M059J (cell line): Measurements from ENCODE around the gene DMXL2. TPM values are rescaled to one million over a fixed set of nuclear protein-coding genes. Genes with fewer than 3 reads are reported as not detected.
"Not testable (repeated sequence)": the region's sequence is repeated elsewhere in the genome, so short reads cannot be mapped to it uniquely, and the experiment has no call there.

Source experiments
- DNase-seq: peaks from one replicate; pipeline ENCODE4 v3.0.0-alpha.2; 2012; ENCODE audit warnings: low read depth
- total RNA-seq: library from RNA; depleted of rRNA; stranded (reverse); fragments of >200 nt; shearing (Covaris generic); gene quantifications from 2 replicates; pipeline ENCODE4 v1.2.3, GENCODE V29; 2014

DMXL2 gene
- total RNA-seq, 1 experiment from 2014 or later, result 14.7 TPM

GRCh38 chr15:51621936-51622603 is 501 bp downstream of the DMXL2 start:
- DNase-seq, result peak; percentile 67

DNA sequence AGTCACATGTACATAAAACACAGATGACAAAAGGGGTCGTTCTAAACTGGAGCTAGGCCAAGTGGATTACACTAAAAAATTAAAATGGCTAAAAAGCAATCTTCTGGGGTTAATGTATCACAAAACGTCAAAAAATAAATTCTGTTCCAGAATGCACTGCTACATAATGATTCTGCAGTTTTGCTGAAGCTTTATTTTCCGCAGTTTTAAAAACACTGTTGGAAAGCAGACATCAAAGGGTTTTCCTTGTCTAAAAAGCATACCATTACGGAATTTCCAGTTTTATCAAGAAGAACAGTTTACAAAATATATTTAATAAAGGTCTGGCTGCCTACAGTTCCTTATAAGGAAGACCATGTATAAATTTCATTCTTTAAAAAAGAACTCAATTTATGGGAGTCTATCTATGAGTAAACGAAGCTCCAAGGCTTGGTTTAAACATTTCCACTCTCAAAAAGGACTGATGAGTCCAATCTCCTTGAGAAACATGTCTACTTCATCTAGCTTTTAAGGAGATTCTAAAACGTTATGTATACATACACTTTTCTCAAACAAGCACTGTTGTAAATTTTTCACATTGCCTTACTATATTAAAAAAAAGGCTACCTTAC is 1.3 kb downstream of the DMXL2 start:
- no peak for DNase-seq

DNA sequence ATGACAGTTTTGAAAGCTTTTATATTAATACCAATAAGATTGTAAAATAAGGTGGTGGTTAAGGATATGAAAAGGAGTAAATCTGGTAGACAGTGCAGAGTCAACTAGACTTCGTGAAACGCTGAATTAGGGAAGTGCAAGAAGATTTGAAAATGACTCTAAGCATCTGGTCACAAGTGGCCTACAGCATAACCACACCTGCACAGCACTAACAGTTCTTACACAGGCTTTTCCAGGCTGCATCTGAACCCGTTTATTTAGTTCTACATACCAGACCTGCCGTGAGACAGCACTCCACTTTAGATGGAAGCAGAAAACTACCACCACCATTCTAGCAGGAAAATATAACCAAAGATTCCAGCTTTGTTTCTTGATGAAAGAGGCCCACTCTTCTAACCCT is 1.9 kb downstream of the DMXL2 start:
- no peak for DNase-seq

DNA sequence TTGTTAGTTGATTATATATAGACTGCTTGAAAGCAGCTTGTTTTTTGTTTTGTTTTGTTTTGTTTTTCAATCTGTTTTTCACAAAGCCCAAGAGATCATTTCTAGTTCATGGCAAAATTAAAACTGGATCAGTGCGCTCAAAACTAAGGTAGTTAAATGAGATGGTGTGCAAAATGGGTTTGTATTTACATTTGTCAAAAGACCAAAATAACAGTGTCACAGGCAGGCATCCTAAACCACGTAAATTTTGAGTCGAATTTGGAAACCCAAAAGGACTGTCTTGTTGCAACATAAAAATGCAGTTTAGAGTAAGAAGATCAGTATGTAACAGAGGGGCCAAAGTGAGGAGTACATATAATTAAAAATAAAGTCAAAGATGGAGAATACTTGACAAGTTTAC is 2.4 kb downstream of the DMXL2 start:
- no peak for DNase-seq

DNA sequence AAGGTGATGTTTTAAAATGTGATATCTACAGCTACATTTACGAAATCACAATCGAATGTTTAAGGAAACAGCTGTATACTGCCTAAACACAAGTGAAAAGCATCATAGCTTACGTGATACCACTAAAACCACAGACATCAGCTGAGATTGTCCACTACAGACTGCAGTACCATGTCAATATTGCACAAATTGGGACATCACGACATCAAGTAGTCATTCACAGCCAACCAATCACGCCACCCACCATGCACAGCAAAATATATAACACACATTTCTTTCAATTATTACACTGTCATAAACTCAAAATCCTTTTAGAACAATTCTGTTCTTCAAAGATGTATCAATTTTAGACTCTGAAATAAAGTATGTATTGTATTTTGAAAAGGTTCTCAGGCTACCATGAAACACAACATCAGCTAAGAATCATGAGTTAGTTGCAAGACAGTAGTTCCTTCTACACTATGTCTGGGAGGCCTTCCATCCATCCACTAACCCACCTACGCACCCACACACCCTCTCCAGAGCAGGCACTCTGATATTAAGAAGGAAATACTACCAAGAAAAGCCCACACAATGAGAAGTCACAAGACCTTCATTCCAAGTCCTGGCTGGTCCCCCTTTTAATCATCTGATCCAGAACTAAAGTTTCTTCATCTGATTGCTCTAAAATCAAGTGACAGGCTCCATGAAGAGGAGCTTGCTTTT is 3.1 kb downstream of the DMXL2 start:
- DNase-seq, result no peak

- DNase-seq, result no peak
Measured at GRCh38 chr15:51617886-51618285, 4.7 kb downstream of the DMXL2 start.

DNA sequence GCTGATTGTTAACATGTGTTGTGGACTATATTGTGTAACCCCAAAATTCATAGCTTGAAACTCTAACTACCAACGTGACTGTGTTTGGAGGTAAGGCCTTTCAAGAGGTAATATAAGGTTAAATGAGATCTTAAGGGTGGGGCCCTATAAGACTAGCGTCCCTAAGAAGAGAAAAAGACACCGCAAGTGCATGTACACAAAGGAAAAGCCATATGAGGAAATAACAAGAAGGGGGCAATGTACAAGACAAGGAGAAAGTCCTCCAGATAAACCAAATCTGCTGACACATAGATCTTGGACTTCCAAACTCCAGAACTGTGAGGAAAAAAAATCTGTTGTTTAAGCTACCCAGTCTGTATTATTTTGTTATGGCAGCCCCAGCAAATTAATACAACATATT is 8.6 kb downstream of the DMXL2 start:
- no peak for DNase-seq

GRCh38 chr15:51612669-51613068 is 9.9 kb downstream of the DMXL2 start:
- DNase-seq, result not testable (repeated sequence)

DNA sequence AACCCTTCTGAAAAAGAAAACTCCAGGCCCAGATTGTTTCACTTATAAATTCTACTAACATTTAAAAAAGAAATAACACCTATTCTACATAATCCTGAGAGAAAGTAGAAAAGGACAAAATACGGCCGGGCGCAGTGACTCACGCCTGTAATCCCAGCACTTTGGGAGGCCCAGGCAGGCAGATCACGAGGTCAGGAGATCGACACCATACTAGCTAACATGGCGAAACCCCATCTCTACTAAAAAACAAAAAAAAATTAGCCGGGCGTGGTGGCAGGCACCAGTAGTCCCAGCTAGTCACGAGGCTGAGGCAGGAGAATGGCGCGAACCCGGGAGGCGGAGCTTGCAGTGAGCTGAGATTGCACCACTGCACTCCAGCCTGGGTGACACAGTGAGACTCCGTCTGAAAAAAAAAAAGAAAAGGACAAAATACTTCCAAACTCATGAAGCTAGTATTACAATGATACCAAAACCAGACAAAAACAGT is 19.1 kb downstream of the DMXL2 start:
- not testable (repeated sequence) for DNase-seq

DNA sequence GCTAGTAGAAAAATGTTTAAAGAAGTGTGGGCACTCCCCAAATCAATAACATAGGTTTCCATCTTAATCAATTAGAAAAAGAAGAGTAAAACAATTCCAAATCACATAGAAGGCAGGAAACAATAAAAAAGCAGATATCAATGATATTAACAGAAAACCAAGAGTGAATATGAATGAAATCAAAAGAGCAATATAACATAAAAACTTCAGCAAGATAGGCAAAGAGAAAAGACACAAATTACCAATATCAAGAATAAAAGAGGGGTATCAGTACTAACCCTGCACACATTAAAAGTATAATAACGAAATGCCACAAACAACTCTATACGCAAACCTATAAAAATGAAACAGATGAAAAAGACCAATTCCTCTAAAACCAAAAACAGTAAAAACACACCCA is 19.6 kb downstream of the DMXL2 start:
- DNase-seq, result no peak

DNA sequence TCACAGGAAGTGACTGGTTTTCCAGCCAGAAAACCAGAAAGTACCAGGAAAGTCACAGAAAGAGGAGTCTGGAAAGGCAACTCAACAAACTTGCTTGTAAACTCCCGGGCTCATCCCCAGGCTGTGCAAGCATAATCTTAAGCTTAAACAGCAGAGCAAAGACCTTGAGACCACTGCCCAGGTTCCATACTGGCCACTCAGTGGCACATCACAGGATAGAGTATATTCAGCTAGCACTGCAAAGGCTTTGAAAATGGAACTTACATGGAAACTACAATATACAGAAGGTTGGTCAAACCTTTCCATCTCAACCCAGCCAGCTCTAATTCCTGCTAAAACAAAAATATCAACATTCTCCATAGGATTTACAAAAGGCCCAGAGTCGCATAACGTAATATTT is 20.1 kb downstream of the DMXL2 start:
- no peak for DNase-seq

- DNase-seq, result no peak
Measured at GRCh38 chr15:51601801-51602200, 20.8 kb downstream of the DMXL2 start.

DNA sequence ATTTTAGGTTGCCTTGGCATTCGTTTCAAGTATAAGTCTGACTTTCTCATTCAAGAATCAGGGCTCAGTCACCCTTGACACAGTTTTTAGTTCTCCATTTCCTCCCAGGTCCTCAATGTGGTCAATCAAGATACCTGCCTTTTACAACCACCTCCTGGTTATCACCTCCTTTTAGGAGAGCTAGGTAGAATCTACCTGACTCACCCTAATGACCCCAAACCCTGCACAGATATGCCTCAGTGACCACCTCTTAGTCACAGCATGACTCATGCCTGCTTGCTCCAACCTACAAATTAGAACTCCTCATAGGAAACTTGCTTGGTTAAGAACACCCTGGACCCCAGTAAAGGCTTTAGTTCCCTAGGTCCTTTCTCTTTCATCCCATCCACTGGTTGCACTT is 22.5 kb downstream of the DMXL2 start:
- peak; percentile 67 for DNase-seq

GRCh38 chr15:51589881-51590568 is 32.5 kb downstream of the DMXL2 start:
- DNase-seq, result no peak

DNA sequence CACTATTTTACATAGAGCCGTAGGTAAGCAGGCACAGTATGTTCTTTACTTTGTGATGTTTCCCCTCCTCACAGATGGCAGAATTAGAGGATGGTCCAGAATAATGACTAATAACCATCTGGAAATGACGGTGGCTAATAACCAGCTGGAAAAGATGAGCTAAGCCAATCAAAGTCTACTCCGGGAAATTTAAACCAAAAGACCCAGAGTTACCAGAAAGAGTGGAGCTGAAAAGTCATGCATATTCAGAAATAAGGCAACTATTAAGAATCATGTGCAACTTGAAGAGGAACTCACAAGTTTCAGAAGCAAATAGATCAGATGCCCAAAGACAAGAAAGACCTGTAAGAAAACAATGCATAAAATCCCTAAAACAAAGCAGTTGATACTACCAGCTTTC is 33.6 kb downstream of the DMXL2 start:
- no peak for DNase-seq

- DNase-seq, result no peak
Measured at GRCh38 chr15:51585986-51586385, 36.6 kb downstream of the DMXL2 start.

GRCh38 chr15:51580982-51581381 is 41.6 kb downstream of the DMXL2 start:
- no peak for DNase-seq

DNA sequence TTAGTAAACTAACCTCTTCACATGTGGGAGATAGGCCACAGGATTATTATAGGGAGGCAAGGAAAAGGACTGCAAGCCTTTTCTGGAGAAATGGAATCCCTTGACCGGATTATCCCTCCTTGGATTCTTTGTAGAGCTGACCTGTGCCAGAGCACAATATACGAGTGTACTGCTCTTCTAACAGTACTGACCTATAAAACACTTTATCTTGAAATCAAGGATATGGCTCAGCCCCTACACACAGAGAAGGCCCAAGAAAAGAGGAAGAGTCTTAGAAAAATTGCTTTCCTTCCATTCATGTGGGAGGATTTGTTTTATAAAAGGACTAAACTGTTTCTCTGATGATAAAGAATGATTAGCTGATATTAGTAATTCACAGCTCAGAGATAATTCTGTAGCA is 42.2 kb downstream of the DMXL2 start:
- DNase-seq, result no peak

DNA sequence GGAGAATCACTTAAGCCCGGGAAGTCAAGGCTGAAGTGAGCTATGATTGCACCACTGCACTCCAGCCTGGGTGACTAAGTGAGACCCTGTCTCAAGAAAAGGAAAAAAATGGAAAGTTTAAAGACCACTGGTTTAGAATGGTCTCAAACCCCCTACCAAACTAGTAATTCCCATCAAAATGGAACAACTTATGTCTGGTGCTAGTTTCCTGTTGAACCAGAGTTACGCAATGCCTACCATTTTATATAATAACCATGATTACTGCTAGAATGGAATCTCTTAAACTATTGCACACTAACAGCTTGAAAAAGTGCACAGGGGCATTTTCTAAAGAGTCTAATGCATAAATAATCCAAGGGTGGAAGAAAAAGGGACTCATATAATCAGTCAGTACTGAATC is 43.6 kb downstream of the DMXL2 start:
- no peak for DNase-seq

DNA sequence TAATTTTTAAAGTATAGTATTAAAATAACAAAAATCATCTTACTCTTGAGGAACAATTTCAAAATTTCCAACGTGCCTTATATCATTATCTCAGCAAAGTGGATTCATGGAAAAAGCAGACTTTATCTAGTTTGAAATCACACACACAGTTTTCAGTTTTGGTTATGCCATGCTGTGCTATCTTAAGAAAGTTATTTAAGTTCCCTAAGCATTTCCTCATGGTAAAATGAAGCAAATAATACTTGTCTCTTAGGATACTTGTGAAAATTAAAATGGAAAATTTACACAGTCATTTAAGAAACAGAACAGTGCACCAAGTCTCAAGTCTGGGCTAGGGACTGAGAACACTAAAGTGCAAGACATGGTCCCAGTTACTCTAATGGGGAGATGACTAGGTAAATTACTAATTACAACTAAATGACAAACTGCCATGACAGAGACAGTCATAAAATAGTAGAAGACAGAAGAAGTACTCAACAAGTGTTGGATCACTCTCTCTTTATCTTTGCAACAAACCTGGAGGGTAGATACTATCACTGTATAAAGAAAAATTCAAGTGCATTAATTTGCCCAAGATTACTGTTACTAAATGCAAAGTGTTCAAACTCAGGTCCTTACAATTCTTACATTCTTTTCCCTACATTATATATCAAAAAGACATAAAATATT is 44.8 kb downstream of the DMXL2 start:
- no peak for DNase-seq

DNA sequence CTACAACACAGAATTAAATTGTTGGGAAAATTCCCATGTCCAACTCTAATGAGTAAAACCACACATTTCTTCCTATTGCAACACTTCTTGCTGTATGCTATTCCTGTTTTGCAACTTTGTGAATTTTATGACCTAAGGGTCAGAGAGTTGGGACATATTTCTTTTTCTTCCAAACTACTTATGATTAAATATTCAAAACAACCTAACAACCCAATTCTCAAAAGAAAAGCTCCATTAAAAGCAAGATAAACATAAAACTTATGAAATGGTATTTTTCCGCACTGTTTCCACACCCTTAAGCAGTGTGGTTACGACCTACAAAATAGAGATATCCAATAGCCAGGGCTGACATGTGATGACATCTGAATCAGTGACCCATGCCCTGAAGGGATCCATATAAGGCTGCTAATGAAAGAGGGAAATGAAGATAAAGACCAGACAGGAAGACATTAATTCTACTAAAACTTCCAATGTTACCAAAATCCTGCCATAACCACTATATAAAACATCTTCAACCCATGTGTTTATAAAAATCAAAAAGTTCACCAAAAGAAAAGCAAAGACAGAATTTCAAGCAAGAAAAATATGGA is 45.6 kb downstream of the DMXL2 start:
- DNase-seq, result peak; percentile 48
